ENCODE data around the gene CHRNE. TPM values are rescaled to one million over a fixed set of nuclear protein-coding genes. Genes with fewer than 3 reads are reported as not detected.
"Not testable (repeated sequence)": the region's sequence is repeated elsewhere in the genome, so short reads cannot be mapped to it uniquely, and the experiment has no call there.

CHRNE gene
- total RNA-seq, 1 donor from 2014 or later: 0.88 TPM

DNA sequence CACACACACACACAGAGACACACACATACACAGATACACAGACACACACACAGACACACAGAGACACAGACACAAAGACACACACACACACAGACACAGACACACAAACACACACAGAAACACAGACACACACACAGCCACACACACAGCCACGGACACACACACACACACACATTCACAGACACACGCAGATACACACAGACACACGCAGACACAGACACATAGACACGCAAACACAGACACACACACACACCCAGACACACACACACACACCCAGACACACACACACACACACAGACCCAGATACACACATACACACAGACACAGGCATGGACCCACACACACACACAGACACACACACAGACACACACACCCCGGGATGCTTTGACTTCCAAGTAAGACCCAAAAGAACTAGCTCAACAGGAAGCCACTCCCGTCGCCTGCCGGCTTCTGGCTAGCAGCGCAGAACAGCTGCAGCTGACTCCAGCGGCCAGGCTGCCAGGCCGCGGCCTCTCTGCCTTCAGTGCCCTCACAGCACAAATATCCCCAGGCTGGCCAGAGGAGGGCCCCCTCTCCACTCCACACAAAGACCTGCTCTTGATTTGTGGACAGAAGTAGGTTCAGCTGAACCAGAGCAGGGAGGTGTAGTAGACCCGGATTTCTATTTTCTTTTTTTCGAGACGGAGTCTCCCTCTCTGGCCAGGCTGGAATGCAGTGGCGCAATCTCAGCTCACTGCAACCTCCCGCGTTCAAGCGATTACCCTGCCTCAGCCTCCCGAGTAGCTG, 6.0 kb upstream of the CHRNE start:
- intact Hi-C loops (cut with micrococcal nuclease): loop anchor here (1.0 to 2.0 kb wide), 6 partner anchors 8 to 153 kb away; partner anchors contain the start of genes CAMTA2 and SPAG7

DNA sequence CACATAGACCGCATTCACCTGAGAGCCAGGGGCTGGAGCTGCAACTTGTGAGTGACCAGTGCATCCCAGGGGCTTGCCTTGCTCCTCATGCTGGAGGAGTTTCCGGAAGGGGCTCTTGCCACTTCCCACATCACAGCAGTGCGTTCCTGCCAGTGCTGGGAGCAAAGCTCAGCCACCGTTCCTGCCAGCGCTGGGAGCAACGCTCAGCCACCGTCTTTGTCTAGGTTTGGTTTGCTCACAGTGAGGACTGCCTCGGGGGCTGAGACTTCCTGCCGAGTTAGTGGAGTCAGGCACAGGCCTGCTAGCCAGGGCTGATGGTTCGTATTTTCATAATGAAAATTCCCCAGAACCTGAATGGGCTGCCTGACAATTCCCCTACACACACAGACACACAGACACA, 5.4 kb upstream of the CHRNE start:
- intact Hi-C loops (cut with micrococcal nuclease): loop anchor here (2.0 kb wide), 2 partner anchors 36 to 78 kb away; partner anchors contain the start of gene CAMTA2

DNA sequence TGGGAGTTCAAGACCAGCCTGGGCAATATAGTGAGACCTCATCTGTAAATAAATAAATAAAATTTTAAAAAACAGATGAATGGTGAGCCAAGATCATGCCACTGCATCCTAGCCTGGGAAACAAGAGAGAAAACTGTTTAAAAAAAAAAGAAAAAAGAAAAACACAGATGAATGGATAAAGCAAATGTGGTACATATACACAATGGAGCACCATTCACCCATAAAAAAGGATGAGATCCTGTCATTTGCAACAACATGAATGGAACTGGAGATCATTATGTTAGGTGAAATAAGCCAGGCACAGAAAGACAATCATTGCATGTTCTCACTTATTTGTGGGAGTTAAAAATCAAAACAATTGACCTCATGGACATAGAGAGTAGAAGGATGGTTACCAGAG, 3.7 kb upstream of the CHRNE start:
- intact Hi-C loops (cut with micrococcal nuclease): not testable (repeated sequence)

DNA sequence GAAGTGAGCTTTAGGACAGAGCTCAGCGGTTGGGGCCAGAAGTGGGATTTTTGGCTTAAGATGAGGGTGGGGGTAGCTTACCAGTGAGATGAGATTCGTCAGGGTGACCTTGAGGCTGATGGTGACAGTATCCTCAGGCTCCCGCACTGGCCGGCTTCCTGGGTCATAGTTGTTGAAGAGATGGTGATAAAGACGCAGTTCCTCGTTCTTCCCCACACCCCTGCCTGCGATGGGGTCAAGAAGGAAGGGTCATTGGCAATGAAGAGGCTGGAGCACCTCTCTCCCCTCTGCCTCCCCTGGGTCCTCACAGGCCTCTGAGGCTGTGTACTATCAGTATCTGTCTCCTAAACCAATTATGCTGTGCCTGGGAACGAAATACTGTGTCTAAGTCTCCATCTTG, 358 bp downstream of the CHRNE start:
- intact Hi-C loops (cut with micrococcal nuclease): loop anchor here (2.0 kb wide), 1 partner anchor 208 kb away; the partner anchor contains the start of gene ZNF232

DNA sequence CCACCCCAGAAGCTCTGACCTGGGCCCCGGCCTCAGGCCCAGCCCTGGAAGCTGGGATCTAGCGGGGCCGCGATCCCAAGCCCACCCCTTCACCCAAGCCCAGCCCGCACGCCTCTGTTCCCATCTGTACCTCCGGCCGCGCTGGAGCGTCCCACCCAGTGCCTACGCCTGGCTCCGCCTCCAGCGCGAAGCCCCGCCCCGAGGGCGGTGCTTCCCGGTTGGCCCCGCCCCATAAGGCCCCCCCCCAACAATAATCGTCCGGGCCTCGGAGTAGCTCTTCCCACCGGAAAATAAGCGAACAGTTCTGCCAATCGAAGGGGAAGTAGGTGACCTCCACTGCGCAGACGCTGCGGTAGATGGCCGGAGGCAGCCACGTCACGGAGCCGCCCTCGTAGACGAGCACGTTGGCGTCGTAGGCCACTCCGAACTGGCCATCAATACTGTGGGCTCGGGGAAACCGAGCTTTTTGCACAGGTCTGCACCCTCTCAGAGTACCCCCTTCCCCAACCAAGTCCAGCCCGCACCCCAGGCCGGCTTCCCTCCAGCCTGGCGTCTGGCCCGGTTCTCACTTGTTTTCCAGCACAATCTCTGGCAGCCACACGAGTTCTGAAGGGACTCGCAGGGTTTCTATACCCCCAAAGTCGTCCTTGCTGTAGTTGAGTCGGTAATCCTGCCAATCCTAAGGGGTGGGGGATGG, 1.1 kb downstream of the CHRNE start:
- intact Hi-C loops (cut with micrococcal nuclease): loop anchor here (1.0 to 2.0 kb wide), 2 partner anchors 8 to 209 kb away; partner anchors contain the start of gene ZNF232

DNA sequence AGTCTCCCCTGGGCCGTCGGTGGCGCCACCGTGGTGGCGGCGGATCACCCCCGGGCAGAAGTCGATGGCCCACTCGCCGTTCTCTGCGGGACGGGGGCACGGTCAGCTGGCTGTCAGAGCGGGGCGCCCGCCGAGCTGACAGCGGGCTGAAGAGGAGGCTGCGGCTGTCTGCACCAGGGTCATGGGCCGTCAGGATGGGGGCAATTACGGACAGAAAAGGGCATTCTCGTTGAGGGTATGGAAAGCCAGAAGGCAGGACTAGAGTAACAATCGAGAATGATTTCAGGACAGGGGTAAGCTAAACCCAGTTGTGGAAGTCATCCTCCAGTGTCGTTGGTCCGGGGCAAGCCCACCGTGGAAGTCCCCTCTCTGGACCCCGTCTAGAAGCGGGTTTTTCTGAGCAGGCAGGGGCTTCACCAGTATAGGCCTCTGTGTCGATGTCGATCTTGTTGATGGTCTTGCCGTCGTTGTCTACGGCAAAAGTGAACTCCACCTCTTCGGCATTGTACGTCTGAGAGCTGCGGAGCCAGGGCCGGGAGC, 1.7 kb downstream of the CHRNE start:
- intact Hi-C loops (cut with micrococcal nuclease): loop anchor here (1.0 kb wide), 1 partner anchor 8 kb away; no protein-coding TSS in a partner anchor

DNA sequence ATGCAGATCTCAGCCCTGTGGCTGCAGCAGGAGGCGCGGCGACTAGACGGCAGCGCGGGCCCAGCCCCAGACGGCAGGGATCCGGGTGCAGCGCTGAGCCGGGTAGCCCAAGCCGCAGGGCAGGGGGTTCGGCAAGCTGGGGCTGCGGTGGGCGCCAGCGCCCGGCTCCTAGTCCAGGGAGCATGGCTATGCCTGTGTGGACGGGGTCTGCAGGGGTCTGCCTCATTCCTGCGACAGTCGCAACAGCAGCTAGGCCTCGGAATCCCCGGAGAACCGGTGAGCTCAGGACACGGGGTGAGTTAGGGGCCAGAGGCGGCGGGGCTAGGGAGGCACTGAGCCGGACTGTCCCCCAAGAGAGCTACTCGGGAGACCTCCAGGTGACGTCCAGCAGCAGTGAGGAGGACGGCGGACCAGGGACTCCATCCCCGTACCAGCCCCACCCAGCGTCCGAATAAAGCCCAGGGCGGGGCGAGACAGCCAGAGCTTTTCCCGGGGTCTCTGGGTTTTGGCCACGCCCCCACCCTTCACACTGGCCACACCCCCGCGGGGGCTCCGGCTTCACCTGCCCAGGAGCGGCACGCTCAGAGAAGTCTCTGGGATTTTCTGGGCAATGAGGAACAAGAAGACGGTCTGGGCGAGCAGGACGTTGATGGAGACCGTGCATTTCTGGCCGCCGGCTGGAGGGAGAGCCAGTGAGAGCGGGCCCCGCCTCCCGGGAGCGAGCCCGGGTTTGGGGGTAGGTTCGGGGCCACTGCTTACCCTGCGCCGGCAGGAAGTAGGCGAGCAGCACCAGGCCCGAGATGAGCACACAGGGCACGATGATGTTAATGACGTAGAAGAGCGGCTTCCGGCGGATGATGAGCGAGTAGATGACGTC, 2.4 kb downstream of the CHRNE start:
- intact Hi-C loops (cut with micrococcal nuclease): loop anchor here (1.0 kb wide), 1 partner anchor 9 kb away; no protein-coding TSS in a partner anchor

DNA sequence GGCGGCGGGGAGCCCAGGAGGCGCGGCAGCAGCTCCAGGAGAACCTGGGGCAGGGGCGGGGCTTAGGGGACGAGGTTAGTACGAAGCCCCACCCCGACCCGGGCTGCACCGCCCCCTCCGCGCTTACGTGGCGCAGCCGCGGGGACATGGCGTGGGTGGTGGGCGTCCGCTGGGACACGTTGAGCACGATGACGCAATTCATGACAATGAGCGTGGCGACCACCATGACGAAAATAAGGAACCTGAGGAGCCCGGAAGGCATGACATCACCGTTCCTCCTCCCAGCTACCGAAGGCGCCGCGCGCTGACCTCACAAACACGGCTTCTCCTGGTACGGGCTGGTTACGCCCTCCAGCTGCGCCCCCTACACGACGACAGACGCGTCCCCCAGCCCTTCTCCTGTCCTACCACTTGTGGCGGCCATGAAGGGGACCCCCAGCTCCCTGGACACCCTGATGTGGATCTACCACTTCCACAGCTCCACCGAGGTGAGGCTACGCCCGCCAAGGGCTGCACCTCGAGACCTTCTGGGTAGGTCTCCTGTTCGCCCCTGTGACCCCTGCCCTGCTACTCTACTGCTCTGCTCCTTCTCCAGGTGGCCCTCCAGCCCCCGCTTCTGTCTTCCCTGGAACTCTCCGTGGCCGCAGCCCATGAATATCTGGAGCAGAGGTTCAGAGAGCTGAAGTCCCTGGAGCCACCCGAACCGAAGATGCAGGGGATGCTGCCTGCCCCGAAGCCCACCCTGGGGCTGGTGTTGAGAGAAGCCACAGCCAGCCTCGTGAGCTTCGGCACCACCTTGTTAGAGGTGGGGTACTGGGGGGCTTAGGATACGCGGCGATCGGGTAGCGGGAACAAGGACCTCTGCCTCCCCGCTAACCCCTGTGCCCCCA, 3.3 kb downstream of the CHRNE start, which contains the start of gene C17orf107:
Gene C17orf107 (plus strand): TSS at position 196 of the 890 bp plus-strand sequence. CDS start 227 bp downstream, at position 423.
- intact Hi-C loops (cut with micrococcal nuclease): loop anchor here (1.0 to 5.0 kb wide), 3 partner anchors 67 to 189 kb away; partner anchors contain the start of genes ARRB2, MED11 and MINK1

DNA sequence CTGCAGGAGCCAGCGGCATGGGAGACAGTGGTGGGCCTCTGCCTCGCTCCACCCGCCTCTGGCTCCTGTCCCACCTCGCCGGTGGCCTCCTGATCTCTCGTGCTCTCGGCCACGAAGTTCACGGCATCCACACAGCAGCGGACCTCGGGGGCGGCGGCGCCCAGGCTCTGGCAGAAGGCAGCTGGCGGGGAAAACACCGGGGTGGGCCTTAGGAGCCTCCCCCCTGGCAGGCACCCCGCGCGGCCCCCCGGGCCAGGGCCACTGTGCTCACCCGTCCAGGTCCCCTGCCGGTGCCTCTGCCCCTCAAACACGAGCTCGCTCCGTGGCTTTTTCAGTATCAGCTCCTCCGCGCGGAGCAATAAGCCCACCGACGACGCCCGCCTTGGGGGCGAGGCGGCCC, 4.0 kb downstream of the CHRNE start:
- intact Hi-C loops (cut with micrococcal nuclease): loop anchor here (1.0 to 5.0 kb wide), 3 partner anchors 67 to 189 kb away; partner anchors contain the start of genes ARRB2, MED11 and MINK1

DNA sequence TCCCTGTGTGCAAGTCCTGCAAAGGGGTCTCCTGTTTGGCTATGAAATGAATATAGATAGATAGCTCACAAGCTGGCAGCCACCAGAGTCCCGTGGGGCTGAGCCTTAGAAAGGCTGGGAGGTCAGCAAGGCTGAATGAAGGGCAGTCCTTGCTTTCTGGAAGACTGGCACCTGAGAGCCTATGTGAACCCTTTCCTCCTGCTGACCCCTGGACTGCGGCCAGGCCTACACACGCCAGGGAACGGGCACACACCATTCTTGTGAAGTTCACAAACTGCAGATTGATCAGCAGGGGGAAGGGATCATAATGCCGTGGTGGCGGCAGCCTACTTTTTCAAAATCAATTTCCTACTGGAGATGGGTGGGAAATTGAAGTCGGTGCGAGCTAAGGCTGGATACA, 4.5 kb downstream of the CHRNE start:
- intact Hi-C loops (cut with micrococcal nuclease): loop anchor here (5.0 kb wide), 1 partner anchor 66 kb away; the partner anchor contains the start of gene MINK1

DNA sequence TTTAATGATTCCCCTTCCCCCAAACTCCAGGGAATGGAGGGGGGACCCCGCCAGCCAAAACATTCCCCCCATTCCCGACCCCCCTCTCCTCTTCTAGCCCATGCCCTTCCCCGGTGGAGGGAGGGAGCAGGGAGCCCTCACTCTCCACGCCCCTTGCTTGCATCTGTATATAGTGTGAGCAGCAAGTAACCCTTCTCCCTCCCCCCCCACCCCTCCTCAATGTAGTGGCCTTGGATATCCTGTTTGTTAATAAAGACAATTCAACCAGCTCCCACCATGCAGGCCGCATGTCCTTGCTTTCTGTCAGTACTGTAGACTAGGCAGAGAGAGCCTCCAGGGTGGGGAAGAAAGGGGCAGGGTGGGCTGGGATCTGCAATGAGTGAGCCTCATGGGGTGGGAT, 5.1 kb downstream of the CHRNE start:
- intact Hi-C loops (cut with micrococcal nuclease): loop anchor here (5.0 kb wide), 1 partner anchor 65 kb away; the partner anchor contains the start of gene MINK1

DNA sequence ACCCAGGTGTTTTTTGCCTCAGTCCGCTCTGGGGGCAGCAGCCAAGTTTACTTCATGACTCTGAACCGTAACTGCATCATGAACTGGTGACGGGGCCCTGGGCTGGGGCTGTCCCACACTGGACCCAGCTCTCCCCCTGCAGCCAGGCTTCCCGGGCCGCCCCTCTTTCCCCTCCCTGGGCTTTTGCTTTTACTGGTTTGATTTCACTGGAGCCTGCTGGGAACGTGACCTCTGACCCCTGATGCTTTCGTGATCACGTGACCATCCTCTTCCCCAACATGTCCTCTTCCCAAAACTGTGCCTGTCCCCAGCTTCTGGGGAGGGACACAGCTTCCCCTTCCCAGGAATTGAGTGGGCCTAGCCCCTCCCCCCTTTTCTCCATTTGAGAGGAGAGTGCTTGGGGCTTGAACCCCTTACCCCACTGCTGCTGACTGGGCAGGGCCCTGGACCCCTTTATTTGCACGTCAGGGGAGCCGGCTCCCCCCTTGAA, 5.7 kb downstream of the CHRNE start:
- intact Hi-C loops (cut with micrococcal nuclease): loop anchor here (5.0 kb wide), 1 partner anchor 65 kb away; the partner anchor contains the start of gene MINK1

DNA sequence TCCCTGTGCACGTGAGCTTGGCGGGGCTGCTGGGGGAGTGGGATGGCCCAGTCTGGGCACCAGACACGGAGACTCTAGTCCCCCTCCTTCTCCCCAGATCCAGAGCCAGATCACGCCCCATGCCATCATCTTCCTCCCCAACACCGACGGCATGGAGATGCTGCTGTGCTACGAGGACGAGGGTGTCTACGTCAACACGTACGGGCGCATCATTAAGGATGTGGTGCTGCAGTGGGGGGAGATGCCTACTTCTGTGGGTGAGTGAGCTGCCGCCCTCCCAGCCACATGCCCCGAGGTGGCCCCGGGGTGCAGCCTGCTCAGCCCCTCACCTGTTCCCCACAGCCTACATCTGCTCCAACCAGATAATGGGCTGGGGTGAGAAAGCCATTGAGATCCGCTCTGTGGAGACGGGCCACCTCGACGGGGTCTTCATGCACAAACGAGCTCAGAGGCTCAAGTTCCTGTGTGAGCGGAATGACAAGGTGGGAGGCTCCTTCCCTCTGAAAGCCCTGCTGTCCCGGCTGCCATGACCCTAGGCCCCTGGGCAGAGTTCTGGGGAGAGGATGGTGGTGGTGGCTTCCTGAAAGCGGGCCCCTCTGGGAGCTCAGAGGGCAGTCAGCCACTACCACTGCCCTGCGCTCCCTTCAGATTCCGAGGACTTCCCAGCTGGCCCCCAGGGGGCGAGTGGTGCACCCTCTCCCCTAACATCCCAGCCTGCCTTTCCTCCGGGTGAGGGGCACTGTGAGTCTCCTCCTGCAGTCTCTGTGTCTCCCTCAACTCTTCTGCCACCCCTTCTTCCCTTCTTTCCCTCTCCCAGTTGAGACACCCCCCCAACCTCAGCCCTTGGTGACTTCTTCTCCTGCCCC, 6.3 kb downstream of the CHRNE start:
- intact Hi-C loops (cut with micrococcal nuclease): loop anchor here (5.0 kb wide), 1 partner anchor 64 kb away; the partner anchor contains the start of gene MINK1

DNA sequence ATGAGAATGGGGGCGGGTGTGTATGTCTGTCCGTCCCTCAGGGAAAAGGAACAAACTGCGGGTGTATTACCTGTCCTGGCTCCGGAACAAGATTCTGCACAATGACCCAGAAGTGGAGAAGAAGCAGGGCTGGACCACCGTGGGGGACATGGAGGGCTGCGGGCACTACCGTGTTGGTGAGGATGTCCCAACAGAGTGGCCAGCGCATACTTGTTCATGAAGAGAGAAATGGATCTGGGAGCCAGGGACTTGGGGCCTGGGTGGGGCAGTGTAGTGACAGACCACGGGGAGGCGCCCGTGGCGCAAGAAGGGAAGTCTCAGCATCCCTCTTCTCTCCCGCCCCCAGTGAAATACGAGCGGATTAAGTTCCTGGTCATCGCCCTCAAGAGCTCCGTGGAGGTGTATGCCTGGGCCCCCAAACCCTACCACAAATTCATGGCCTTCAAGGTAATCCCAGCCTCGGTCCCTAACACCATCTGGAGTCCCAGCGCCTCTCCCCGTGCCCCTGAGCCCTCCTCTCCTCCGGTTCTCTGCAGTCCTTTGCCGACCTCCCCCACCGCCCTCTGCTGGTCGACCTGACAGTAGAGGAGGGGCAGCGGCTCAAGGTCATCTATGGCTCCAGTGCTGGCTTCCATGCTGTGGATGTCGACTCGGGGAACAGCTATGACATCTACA, 7.1 kb downstream of the CHRNE start:
- intact Hi-C loops (cut with micrococcal nuclease): loop anchor here (5.0 kb wide), 1 partner anchor 63 kb away; the partner anchor contains the start of gene MINK1

DNA sequence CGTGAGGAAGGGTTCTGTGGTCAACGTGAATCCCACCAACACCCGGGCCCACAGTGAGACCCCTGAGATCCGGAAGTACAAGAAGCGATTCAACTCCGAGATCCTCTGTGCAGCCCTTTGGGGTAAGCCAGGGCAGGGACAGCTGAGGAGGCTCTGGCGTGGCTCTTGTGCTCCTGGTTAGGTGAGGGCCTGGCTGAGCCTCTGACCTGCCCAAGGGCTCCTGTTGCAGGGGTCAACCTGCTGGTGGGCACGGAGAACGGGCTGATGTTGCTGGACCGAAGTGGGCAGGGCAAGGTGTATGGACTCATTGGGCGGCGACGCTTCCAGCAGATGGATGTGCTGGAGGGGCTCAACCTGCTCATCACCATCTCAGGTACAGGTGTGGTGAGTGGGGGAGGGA, 7.8 kb downstream of the CHRNE start:
- intact Hi-C loops (cut with micrococcal nuclease): loop anchor here (5.0 kb wide), 1 partner anchor 63 kb away; the partner anchor contains the start of gene MINK1

DNA sequence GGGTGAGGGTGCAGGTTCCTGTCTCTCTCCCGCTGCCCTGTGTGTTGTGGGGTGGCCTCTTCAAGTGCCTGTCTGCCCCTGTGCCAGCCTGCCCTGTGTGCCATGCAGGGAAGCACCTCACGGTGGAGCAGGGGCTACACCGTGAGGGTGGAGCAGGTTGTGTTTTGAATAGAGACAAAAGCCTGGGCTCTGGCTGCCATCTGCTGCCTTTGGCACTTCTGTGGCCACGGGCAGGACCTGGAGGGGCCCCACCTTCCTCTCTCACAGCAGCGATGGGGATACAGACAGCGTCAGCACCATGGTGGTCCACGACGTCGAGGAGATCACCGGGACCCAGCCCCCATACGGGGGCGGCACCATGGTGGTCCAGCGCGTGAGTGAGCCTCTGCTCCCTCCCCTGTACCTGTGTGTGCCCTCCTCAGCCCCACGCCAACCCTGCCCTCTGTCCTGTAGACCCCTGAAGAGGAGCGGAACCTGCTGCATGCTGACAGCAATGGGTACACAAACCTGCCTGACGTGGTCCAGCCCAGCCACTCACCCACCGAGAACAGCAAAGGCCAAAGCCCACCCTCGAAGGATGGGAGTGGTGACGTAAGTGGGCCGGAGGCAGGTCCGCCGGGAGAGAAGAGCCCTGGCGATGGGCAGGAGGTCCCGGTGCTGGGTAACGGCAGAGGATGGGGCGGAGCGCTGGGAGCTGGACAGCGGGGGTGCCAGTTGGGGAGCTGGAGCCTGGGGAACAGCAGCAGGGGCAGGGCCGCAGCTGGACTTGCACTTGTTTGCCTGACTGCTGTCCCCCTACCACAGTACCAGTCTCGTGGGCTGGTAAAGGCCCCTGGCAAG, 9.0 kb downstream of the CHRNE start:
- intact Hi-C loops (cut with micrococcal nuclease): no loop called here

Data from T-helper 1 cell treated with Interleukin-12 subunit alpha and Interleukin-12 subunit beta and Interleukin-4 antibody, amounts not matched to agents 30 ng/mL and 1 ng/mL, for 36 hours (primary cell).